ENCODE data around the gene OTUD4. TPM values are rescaled to one million over a fixed set of nuclear protein-coding genes. Genes with fewer than 3 reads are reported as not detected.

The OTUD4 gene
- total and polyA plus RNA-seq, 9 of the 15 experiments (the other 6 are each of a cell fraction or from before 2014, with no cell fraction given), result 4.2 to 29.0 (median 24.8) TPM

- TF ChIP-seq ZNF121 (CRISPR knock-in tag; conservative IDR thresholded peaks at IDR 0.05), result 0 out of 2 replicates have a peak, but pooled peaks have one; percentile 4
- TF ChIP-seq CHAMP1 (IDR thresholded peaks at IDR 0.05), result no peak
- TF ChIP-seq MCM7 (IDR thresholded peaks at IDR 0.05), result no peak
- no peak for TF ChIP-seq ZNF668 (CRISPR knock-in tag; IDR thresholded peaks at IDR 0.05)
- TF ChIP-seq CTBP1 (IDR thresholded peaks at IDR 0.05; ENCODE audit: borderline replicate concordance), result peak; percentile 92
- TF ChIP-seq UBTF (IDR thresholded peaks at IDR 0.05; ENCODE audit: borderline replicate concordance in 1 of 2, low read depth in 2 of 2, low read length in 2 of 2), result peak; percentile 67 to 71; a peak in 2 of 4 replicates
- peak in 1 of 2 experiments; percentile 22; a peak in 1 of 4 replicates for TF ChIP-seq HDAC1 (IDR thresholded peaks at IDR 0.05)
- no peak for TF ChIP-seq ZNF512 (tag; IDR thresholded peaks at IDR 0.05)
- TF ChIP-seq NRF1 (conservative IDR thresholded peaks at IDR 0.05 in 1 of 2, IDR thresholded peaks at IDR 0.05 in 1 of 2), result peak; percentile 78 to 85
- 0 out of 2 replicates have a peak, but pooled peaks have one; percentile 17 for TF ChIP-seq MYNN (IDR thresholded peaks at IDR 0.05)
- TF ChIP-seq MYNN (CRISPR knock-in tag; IDR thresholded peaks at IDR 0.05), result no peak
- TF ChIP-seq DIDO1 (tag; IDR thresholded peaks at IDR 0.05; ENCODE audit: low read depth), result no peak
- TF ChIP-seq TFAP4 (CRISPR knock-in tag; IDR thresholded peaks at IDR 0.05; ENCODE audit: borderline replicate concordance), result peak; percentile 51; the same call in 1 of the 2 replicates
- TF ChIP-seq SAP30 (IDR thresholded peaks at IDR 0.05; ENCODE audit: borderline replicate concordance, insufficient read depth, low read depth, low read length, poor library complexity, severe bottlenecking), result peak; percentile 69
- TF ChIP-seq NR3C1 (CRISPR knock-in tag; IDR thresholded peaks at IDR 0.05), result no peak
- TF ChIP-seq CEBPB (tag; IDR thresholded peaks at IDR 0.05), result no peak
- TF ChIP-seq ATF6 (CRISPR knock-in tag; IDR thresholded peaks at IDR 0.05), result no peak; the same call in 1 of the 2 replicates
- TF ChIP-seq HNRNPH1 (optimal IDR thresholded peaks at IDR 0.05; ENCODE audit: low read depth, low read length), result no peak
Observed at GRCh38 chr4:145180298-145181090, at the start of gene OTUD4 (continued).

All from K562 (cell line).